Measurements from ENCODE around the gene ACAT1.

DNA sequence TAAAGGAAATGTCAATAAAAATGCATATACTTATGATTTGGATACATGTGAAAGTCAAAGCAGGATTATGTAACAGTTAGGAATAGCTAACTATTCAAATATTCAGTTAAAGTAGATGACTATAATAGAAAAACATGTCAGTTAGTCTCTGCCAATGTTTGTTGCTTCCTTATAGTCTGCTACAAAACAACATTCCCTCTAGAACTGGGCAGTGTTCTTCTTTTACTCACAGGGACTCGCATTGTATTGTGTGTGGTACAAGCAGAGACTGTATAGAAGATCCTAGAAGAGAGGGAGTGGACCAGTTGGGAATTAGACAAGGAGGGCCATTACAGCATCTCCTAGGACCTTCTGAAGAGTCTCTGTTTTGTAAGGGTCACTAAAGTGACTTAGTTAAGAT lies 10.6 kb downstream of the ACAT1 start:
- TF ChIP-seq EZH2 (IDR thresholded peaks at IDR 0.05; ENCODE audit: insufficient read depth, low read length), result no peak
- TF ChIP-seq, protein P1, sequence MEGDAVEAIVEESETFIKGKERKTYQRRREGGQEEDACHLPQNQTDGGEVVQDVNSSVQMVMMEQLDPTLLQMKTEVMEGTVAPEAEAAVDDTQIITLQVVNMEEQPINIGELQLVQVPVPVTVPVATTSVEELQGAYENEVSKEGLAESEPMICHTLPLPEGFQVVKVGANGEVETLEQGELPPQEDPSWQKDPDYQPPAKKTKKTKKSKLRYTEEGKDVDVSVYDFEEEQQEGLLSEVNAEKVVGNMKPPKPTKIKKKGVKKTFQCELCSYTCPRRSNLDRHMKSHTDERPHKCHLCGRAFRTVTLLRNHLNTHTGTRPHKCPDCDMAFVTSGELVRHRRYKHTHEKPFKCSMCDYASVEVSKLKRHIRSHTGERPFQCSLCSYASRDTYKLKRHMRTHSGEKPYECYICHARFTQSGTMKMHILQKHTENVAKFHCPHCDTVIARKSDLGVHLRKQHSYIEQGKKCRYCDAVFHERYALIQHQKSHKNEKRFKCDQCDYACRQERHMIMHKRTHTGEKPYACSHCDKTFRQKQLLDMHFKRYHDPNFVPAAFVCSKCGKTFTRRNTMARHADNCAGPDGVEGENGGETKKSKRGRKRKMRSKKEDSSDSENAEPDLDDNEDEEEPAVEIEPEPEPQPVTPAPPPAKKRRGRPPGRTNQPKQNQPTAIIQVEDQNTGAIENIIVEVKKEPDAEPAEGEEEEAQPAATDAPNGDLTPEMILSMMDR (IDR thresholded peaks at IDR 0.05; ENCODE audit: insufficient read depth, low read depth, low read length), result no peak
